Measurements from ENCODE around the gene CFAP20DC.

GRCh38 chr3:58938057-58938456, 111.8 kb downstream of the CFAP20DC start:
- TF ChIP-seq CTCF (IDR thresholded peaks at IDR 0.05 in 4 of 5, conservative IDR thresholded peaks at IDR 0.05 in 1 of 5): no peak
- TF ChIP-seq POLR2A (IDR thresholded peaks at IDR 0.05): no peak

All from gastrocnemius medialis (tissue), 4 donors.